HEK293 (cell line): ENCODE data around the gene CXCL1.

Source experiments
- CTCF ChIA-PET: fragments of 350-600 bp; formaldehyde crosslinking; extraction: SDS; loops from one replicate; lab custom pipeline; 2021; ENCODE audit warnings: antibody characterized with exemption; lab: Yijun Ruan, JAX
- POLR2A ChIA-PET: fragments of 300-600 bp; formaldehyde crosslinking; extraction: SDS; loops from one replicate; lab custom pipeline; 2020; ENCODE audit warnings: antibody characterized with exemption, inconsistent platforms; lab: Yijun Ruan, JAX
- H3K27ac ChIP-seq: fragments of 200-500 bp; sonication (Bioruptor generic); 2 replicates; pipeline ENCODE4 v1.5.1; 2014; ENCODE audit warnings: low read depth, low read length, control low read depth, inconsistent platforms; ENCODE audit errors: extremely low read depth
- H3K36me3 ChIP-seq, 2 experiments: fragments of 200-500 bp in 1 of 2; sonication (Bioruptor generic) in 1 of 2; 1 replicate in 1 of 2; 2 replicates in 1 of 2; pipeline ENCODE4 v1.5.1; 2014 to 2017; ENCODE audit warnings: inconsistent platforms in 2 of 2, low read length in 2 of 2; ENCODE audit not compliant: control insufficient read depth in 2 of 2, insufficient read depth in 1 of 2
- H3K4me1 ChIP-seq: fragments of 200-500 bp; sonication (Bioruptor generic); 2 replicates; pipeline ENCODE4 v1.5.1; 2014; ENCODE audit warnings: mild to moderate bottlenecking, low read length, inconsistent platforms; ENCODE audit not compliant: control insufficient read depth, insufficient read depth
- H3K4me3 ChIP-seq: 2 replicates; pipeline ENCODE4 v1.5.1; 2011; ENCODE audit warnings: low read depth, mild to moderate bottlenecking, control low read depth, low read length, moderate library complexity
- H3K9me3 ChIP-seq: fragments of 200-500 bp; sonication (Bioruptor generic); 2 replicates; pipeline ENCODE4 v1.5.1; 2014; ENCODE audit warnings: low read depth, low read length, inconsistent platforms; ENCODE audit not compliant: control insufficient read depth, insufficient read depth
- BCL6B ChIP-seq: fragments of 450-650 bp; formaldehyde crosslinking; IDR thresholded peaks from 2 replicates; pipeline ENCODE4 v1.5.1; 2017; ENCODE audit warnings: missing biosample characterization, missing genetic modification characterization
- GFI1B ChIP-seq: fragments of 450-650 bp; formaldehyde crosslinking; IDR thresholded peaks from 2 replicates; pipeline ENCODE4 v1.5.1; 2016; ENCODE audit warnings: missing biosample characterization, missing genetic modification characterization
- GLI2 ChIP-seq: fragments of 450-650 bp; formaldehyde crosslinking; IDR thresholded peaks from 2 replicates; pipeline ENCODE4; 2017; ENCODE audit warnings: missing biosample characterization, missing genetic modification characterization, low read depth, borderline replicate concordance
- KLF10 ChIP-seq: fragments of 450-650 bp; IDR thresholded peaks from 2 replicates; pipeline ENCODE4 v1.5.1; 2018; ENCODE audit warnings: missing biosample characterization, mild to moderate bottlenecking, missing genetic modification characterization
- KLF16 ChIP-seq: fragments of 450-650 bp; formaldehyde crosslinking; IDR thresholded peaks from 2 replicates; pipeline ENCODE4 v1.5.1; 2017; ENCODE audit warnings: missing biosample characterization, missing genetic modification characterization
- MEIS1 ChIP-seq: sonication (generic); formaldehyde crosslinking; IDR thresholded peaks from 2 replicates; pipeline ENCODE4 v1.8.1; 2022; ENCODE audit warnings: missing genetic modification reagents, mild to moderate bottlenecking, borderline replicate concordance
- MZF1 ChIP-seq: fragments of 450-650 bp; formaldehyde crosslinking; IDR thresholded peaks from 2 replicates; pipeline ENCODE4 v1.5.1; 2017; ENCODE audit warnings: missing biosample characterization, missing genetic modification characterization, borderline replicate concordance
- OSR2 ChIP-seq: fragments of 450-650 bp; formaldehyde crosslinking; IDR thresholded peaks from 2 replicates; pipeline ENCODE4 v1.5.1; 2016; ENCODE audit warnings: missing biosample characterization, missing genetic modification characterization
- SP3 ChIP-seq: fragments of 450-650 bp; formaldehyde crosslinking; IDR thresholded peaks from 2 replicates; pipeline ENCODE4 v1.5.1; 2016; ENCODE audit warnings: missing biosample characterization, missing genetic modification characterization
- ZBTB48 ChIP-seq: fragments of 450-650 bp; formaldehyde crosslinking; IDR thresholded peaks from 2 replicates; pipeline ENCODE4 v1.5.1; 2016; ENCODE audit warnings: missing biosample characterization, missing genetic modification characterization
- ZNF133 ChIP-seq: fragments of 450-650 bp; formaldehyde crosslinking; IDR thresholded peaks from 2 replicates; pipeline ENCODE4 v1.5.1; 2016; ENCODE audit warnings: missing biosample characterization, missing genetic modification characterization
- ZNF155 ChIP-seq: fragments of 450-650 bp; formaldehyde crosslinking; IDR thresholded peaks from 2 replicates; pipeline ENCODE4 v1.5.1; 2016; ENCODE audit warnings: missing biosample characterization, missing genetic modification characterization
- ZNF16 ChIP-seq: fragments of 450-650 bp; formaldehyde crosslinking; IDR thresholded peaks from 2 replicates; pipeline ENCODE4 v1.5.1; 2016; ENCODE audit warnings: low read depth, missing biosample characterization, missing genetic modification characterization
- ZNF18 ChIP-seq: fragments of 450-650 bp; formaldehyde crosslinking; IDR thresholded peaks from 2 replicates; pipeline ENCODE4 v1.5.1; 2016; ENCODE audit warnings: missing biosample characterization, missing genetic modification characterization
- ZNF211 ChIP-seq: fragments of 450-650 bp; formaldehyde crosslinking; IDR thresholded peaks from 2 replicates; pipeline ENCODE4 v1.5.1; 2016; ENCODE audit warnings: low read depth, missing biosample characterization, missing genetic modification characterization
- ZNF221 ChIP-seq: fragments of 450-650 bp; formaldehyde crosslinking; IDR thresholded peaks from 2 replicates; pipeline ENCODE4 v1.5.1; 2017; ENCODE audit warnings: missing biosample characterization, missing genetic modification characterization, borderline replicate concordance
- ZNF366 ChIP-seq: fragments of 450-650 bp; formaldehyde crosslinking; conservative IDR thresholded peaks from 2 replicates; pipeline ENCODE4 v1.5.1; 2016; ENCODE audit warnings: missing biosample characterization, missing genetic modification characterization
- ZNF394 ChIP-seq: fragments of 450-650 bp; formaldehyde crosslinking; IDR thresholded peaks from 2 replicates; pipeline ENCODE4 v1.5.1; 2016; ENCODE audit warnings: missing biosample characterization, missing genetic modification characterization, mild to moderate bottlenecking, moderate library complexity, borderline replicate concordance
- ZNF404 ChIP-seq: fragments of 450-650 bp; formaldehyde crosslinking; IDR thresholded peaks from 2 replicates; pipeline ENCODE4 v1.5.1; 2017; ENCODE audit warnings: missing biosample characterization, missing genetic modification characterization
- ZNF426 ChIP-seq: fragments of 450-650 bp; formaldehyde crosslinking; IDR thresholded peaks from 2 replicates; pipeline ENCODE4 v1.5.1; 2017; ENCODE audit warnings: missing biosample characterization, missing genetic modification characterization, mild to moderate bottlenecking, inconsistent platforms, moderate library complexity
- ZNF510 ChIP-seq: fragments of 450-650 bp; formaldehyde crosslinking; IDR thresholded peaks from 2 replicates; pipeline ENCODE4 v1.5.1; 2018; ENCODE audit warnings: mild to moderate bottlenecking, missing genetic modification characterization, missing biosample characterization; ENCODE audit not compliant: insufficient replicate concordance
- ZNF521 ChIP-seq: fragments of 450-650 bp; formaldehyde crosslinking; IDR thresholded peaks from 2 replicates; pipeline ENCODE4 v1.5.1; 2017; ENCODE audit warnings: missing biosample characterization, mild to moderate bottlenecking, missing genetic modification characterization
- ZNF544 ChIP-seq: fragments of 450-650 bp; formaldehyde crosslinking; IDR thresholded peaks from 2 replicates; pipeline ENCODE4 v1.5.0; 2017; ENCODE audit warnings: missing biosample characterization, missing genetic modification characterization
- ZNF558 ChIP-seq: fragments of 450-650 bp; formaldehyde crosslinking; IDR thresholded peaks from 2 replicates; pipeline ENCODE4 v1.5.1; 2016; ENCODE audit warnings: missing biosample characterization, missing genetic modification characterization
- ZNF629 ChIP-seq: fragments of 450-650 bp; formaldehyde crosslinking; IDR thresholded peaks from 2 replicates; pipeline ENCODE4 v1.5.1; 2017; ENCODE audit warnings: missing biosample characterization, missing genetic modification characterization
- ZNF654 ChIP-seq: fragments of 450-650 bp; formaldehyde crosslinking; IDR thresholded peaks from 2 replicates; pipeline ENCODE4 v1.5.1; 2016; ENCODE audit warnings: low read depth, missing biosample characterization, missing genetic modification characterization
- ZNF670 ChIP-seq: fragments of 450-650 bp; formaldehyde crosslinking; IDR thresholded peaks from 2 replicates; pipeline ENCODE4 v1.5.1; 2016; ENCODE audit warnings: missing biosample characterization, missing genetic modification characterization, low read depth
- TF ChIP-seq, protein P1 (sequence below): fragments of 450-650 bp; formaldehyde crosslinking; IDR thresholded peaks from 2 replicates; pipeline ENCODE4 v1.5.1; 2016; ENCODE audit warnings: missing biosample characterization, missing genetic modification characterization
- TF ChIP-seq, protein P2 (sequence below): fragments of 450-650 bp; formaldehyde crosslinking; optimal IDR thresholded peaks from 2 replicates; pipeline ENCODE3; 2016; ENCODE audit warnings: missing biosample characterization, mild to moderate bottlenecking, missing genetic modification characterization

CXCL1 gene

DNA sequence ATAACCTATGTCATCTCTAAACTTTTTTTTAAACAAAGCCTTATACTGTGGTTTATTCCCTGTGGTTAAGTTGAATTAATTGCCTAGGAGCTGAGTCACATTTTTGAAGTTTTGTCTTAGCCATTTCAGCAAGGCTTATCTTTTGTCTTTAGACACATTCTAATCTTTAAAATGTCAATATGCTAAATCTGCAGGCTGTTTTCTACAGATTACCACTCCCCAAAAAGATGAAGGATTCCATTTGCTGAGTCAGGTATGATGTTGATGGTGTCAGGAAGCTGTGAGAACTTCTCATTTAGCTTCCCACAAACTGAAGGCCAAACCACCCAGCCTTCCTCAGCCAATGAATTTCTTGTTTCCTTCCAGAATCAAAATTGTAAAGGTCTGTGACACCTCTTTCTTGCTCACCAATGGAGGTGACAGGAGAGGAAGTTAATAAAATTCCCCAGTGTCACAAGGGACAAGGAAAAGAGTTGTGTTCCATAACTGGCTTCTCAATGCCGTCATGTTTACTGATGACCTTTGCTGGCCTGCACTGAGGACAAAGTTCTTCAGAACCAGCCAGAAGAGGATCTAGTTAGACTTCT is 36.4 kb upstream of the CXCL1 start:
- Histone ChIP-seq H3K27ac (no peak overlapping the region), H3K4me1 (no peaks in the 10 kb centered on the region), H3K4me3 (no peak overlapping the region), H3K36me3 (no peaks in the 10 kb centered on the region), H3K9me3 (no peaks in the 10 kb centered on the region)
- no peak for TF ChIP-seq ZNF670
- TF ChIP-seq ZNF629, result no peak
- no peak for TF ChIP-seq ZNF221 (tag by site-specific recombination)
- POLR2A ChIA-PET, result no interaction called here
- CTCF ChIA-PET, result interaction anchor here (0.6 kb wide), 1 partner anchor 132 kb away, joined by 3 read pairs; no protein-coding TSS in a partner anchor

GRCh38 chr4:73836373-73837279 is 32.6 kb upstream of the CXCL1 start, which contains the start of gene CXCL6:
CXCL6 (plus strand) TSS chr4:73836678; CDS start chr4:73836751, 73 bp downstream.
- peak within 1 kb of the TSS; percentile 10; the same call in 1 of the 2 replicates for H3K27ac ChIP-seq
- POLR2A ChIA-PET, result no interaction called here
- no peaks in the 10 kb centered on the region for H3K9me3 ChIP-seq
- CTCF ChIA-PET, result interaction anchor here (0.6 kb wide), 1 partner anchor 298 kb away, joined by 4 read pairs; no protein-coding TSS in a partner anchor
- H3K4me3 ChIP-seq, result peak within 1 kb of the TSS; percentile 28
- no peaks in the 10 kb centered on the region for H3K4me1 ChIP-seq
- H3K36me3 ChIP-seq, result no peaks in the 10 kb centered on the region
- TF ChIP-seq OSR2 (tag by site-specific recombination), result no peak
- TF ChIP-seq, protein P1, sequence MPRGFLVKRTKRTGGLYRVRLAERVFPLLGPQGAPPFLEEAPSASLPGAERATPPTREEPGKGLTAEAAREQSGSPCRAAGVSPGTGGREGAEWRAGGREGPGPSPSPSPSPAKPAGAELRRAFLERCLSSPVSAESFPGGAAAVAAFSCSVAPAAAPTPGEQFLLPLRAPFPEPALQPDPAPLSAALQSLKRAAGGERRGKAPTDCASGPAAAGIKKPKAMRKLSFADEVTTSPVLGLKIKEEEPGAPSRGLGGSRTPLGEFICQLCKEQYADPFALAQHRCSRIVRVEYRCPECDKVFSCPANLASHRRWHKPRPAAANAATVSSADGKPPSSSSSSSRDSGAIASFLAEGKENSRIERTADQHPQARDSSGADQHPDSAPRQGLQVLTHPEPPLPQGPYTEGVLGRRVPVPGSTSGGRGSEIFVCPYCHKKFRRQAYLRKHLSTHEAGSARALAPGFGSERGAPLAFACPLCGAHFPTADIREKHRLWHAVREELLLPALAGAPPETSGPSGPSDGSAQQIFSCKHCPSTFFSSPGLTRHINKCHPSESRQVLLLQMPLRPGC (tag by site-specific recombination), result no peak
- no peak for TF ChIP-seq GLI2 (tag by site-specific recombination)
- peak; percentile 24; the same call in 1 of the 2 replicates for TF ChIP-seq ZNF394 (tag by site-specific recombination)
- no peak for TF ChIP-seq ZNF510
- no peak for TF ChIP-seq ZNF16 (tag by site-specific recombination)
- no peak for TF ChIP-seq GFI1B (tag by site-specific recombination)
- no peak for TF ChIP-seq ZNF133
- no peak for TF ChIP-seq BCL6B (tag by site-specific recombination)
- TF ChIP-seq ZNF558, result no peak
- no peak for TF ChIP-seq KLF10 (tag by site-specific recombination)
- TF ChIP-seq KLF16 (tag by site-specific recombination), result no peak
- TF ChIP-seq ZNF18 (tag by site-specific recombination), result no peak
- TF ChIP-seq SP3, result 0 out of 2 replicates have a peak, but pooled peaks have one; percentile 30
- TF ChIP-seq ZNF544 (tag by site-specific recombination), result no peak
- TF ChIP-seq ZNF654 (tag by site-specific recombination), result no peak
- TF ChIP-seq ZNF426 (tag by site-specific recombination), result no peak
- TF ChIP-seq MEIS1 (CRISPR knock-in tag), result no peak
- TF ChIP-seq ZNF404, result no peak
- TF ChIP-seq ZBTB48, result peak; percentile 59
- TF ChIP-seq MZF1 (tag by site-specific recombination), result no peak
- TF ChIP-seq ZNF211, result no peak
- TF ChIP-seq, protein P2, sequence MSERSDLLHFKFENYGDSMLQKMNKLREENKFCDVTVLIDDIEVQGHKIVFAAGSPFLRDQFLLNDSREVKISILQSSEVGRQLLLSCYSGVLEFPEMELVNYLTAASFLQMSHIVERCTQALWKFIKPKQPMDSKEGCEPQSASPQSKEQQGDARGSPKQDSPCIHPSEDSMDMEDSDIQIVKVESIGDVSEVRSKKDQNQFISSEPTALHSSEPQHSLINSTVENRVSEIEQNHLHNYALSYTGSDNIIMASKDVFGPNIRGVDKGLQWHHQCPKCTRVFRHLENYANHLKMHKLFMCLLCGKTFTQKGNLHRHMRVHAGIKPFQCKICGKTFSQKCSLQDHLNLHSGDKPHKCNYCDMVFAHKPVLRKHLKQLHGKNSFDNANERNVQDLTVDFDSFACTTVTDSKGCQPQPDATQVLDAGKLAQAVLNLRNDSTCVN (tag by site-specific recombination), result peak; percentile 56
- no peak for TF ChIP-seq ZNF521 (tag by site-specific recombination)
- TF ChIP-seq ZNF155, result no peak
- TF ChIP-seq ZNF366 (tag by site-specific recombination), result 0 out of 2 replicates have a peak, but pooled peaks have one; percentile 11
